K562 (cell line): ENCODE results near the gene PDF. TPM values are rescaled to one million over a fixed set of nuclear protein-coding genes. Genes with fewer than 3 reads are reported as not detected.

ENCODE experiments used
- ATF6 ChIP-seq: sonication (generic); formaldehyde crosslinking; IDR thresholded peaks from 2 replicates; pipeline ENCODE4 v1.4.0; 2020; ENCODE audit warnings: mild to moderate bottlenecking, missing genetic modification reagents
- C11orf30 ChIP-seq: fragments of 450-650 bp; IDR thresholded peaks from 2 replicates; pipeline ENCODE4 v1.6.1; 2016; ENCODE audit warnings: low read depth, mild to moderate bottlenecking
- MGA ChIP-seq: fragments of 450-650 bp; IDR thresholded peaks from 2 replicates; pipeline ENCODE4 v1.6.1; 2016; ENCODE audit warnings: mild to moderate bottlenecking, moderate library complexity
- polyA plus RNA-seq, 8 experiments: library from polyadenylated mRNA; depleted of rRNA in 4 of 8; stranded (reverse) in 5 of 8; unstranded in 3 of 8; fragments of >200 nt; fragmentation: Nextera tagmentation in 2 of 8; fragmentation: Illumina TruSeq in 1 of 8; extraction: Ambion mirVana in 2 of 8; extraction: Trizol in 1 of 8; gene quantifications; 2 replicates each; pipeline versions ENCODE4 v1.2.1 to v1.2.3, GENCODE V29; 2011 to 2014; ENCODE audit warnings: inconsistent platforms in 1 of 8, missing spikeins in 1 of 8
- total RNA-seq, 7 experiments: library from RNA; depleted of rRNA in 6 of 7; stranded (reverse); fragments of >200 nt in 6 of 7; fragmentation: Illumina TruSeq in 2 of 7; extraction: Trizol in 2 of 7; gene quantifications; 2 replicates each; pipeline versions ENCODE4 v1.2.1 to v1.2.3, GENCODE V29; 2011 to 2021; ENCODE audit warnings: low replicate concordance in 1 of 7
- TF ChIP-seq, protein P1 (sequence below): fragments of 450-650 bp; IDR thresholded peaks from 2 replicates; pipeline ENCODE4 v1.6.1; 2016; ENCODE audit warnings: missing biosample characterization, missing genetic modification characterization

Gene PDF
- total and polyA plus RNA-seq, 9 of the 15 experiments (the other 6 are each of a cell fraction or from before 2014, with no cell fraction given): 0.15 to 72.4 (median 5.6) TPM

DNA sequence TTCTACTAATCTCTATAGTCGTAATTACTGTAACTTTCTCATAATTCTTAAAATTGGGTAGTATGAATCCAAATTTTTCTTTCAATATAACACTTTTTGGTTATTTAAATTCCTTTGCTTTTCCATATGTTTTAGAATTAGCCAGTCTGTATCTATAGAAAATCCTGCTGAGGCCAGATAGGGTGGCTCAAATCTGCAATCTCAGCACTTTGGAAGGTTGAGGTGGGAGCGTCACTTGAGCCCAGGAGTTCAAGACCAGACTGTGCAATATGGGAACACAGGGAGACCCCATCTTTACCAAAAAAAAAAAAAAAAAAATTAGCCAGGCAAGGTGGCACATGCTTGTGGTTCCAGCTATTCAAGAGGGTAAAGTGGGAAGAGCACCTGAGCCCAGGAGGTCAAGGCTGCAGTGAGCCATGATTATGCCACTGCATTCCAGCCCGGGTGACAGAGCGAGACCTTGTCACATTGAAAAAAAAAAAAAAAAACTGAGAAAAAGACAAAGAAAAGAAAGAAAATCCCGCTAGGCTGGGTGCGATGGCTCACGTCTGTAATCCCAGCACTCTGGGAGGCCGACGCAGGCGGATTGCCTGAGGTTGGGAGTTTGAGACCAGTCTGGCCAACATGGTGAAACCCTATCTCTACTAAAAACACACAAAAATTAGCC, 46.1 kb upstream of the PDF start (continued):
- TF ChIP-seq, protein P1, sequence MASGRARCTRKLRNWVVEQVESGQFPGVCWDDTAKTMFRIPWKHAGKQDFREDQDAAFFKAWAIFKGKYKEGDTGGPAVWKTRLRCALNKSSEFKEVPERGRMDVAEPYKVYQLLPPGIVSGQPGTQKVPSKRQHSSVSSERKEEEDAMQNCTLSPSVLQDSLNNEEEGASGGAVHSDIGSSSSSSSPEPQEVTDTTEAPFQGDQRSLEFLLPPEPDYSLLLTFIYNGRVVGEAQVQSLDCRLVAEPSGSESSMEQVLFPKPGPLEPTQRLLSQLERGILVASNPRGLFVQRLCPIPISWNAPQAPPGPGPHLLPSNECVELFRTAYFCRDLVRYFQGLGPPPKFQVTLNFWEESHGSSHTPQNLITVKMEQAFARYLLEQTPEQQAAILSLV (tag): no peak
- TF ChIP-seq MGA (no peak), C11orf30 (peak; percentile 81), ATF6 (no peak)
